Activated CD4-positive, alpha-beta T cell treated with anti-CD3 and anti-CD28 coated beads, Interleukin-2, Interleukin-4, amounts not matched to agents 100 ng/mL and 50 ng/mL, durations not matched to agents 16 hours and 8 hours (primary cell): ENCODE measurements around the gene PKD2.
"Not testable (repeated sequence)": the region's sequence is repeated elsewhere in the genome, so short reads cannot be mapped to it uniquely, and the experiment has no call there.

Experiments
- DNase-seq: peaks from one replicate; pipeline ENCODE4 v3.0.0-alpha.2; 2020; ENCODE audit warnings: low spot score

Gene PKD2

DNA sequence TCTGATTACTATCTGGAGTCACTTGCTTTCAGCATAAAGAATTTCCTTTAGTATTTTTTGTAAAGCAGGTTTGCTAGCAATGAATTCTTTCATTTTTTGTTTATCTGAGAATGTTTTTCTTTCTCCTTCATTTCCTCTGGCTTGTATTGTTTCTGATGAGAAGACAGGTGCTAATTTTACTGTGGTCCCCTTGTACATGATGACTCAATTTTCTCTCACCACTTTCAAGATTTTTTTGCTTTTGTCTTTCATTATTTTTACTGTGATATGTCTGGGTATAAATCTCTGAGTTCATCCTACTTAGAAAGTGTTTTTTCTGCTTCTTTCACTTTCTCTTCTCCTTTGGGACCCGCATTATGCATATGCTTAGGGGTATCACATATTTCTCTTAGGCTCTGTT is 62.6 kb downstream of the PKD2 start:
- DNase-seq = no peak

DNA sequence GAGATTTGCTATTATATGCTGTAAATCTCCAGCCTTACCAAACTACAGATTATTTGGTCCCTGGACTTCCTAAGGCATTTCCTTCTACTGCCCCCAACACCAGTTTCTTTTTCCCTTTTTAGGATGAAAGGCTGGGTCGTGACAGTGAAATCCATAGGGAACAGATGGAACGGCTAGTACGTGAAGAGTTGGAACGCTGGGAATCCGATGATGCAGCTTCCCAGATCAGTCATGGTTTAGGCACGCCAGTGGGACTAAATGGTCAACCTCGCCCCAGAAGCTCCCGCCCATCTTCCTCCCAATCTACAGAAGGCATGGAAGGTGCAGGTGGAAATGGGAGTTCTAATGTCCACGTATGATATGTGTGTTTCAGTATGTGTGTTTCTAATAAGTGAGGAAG is 67.9 kb downstream of the PKD2 start:
- no peak for DNase-seq

DNA sequence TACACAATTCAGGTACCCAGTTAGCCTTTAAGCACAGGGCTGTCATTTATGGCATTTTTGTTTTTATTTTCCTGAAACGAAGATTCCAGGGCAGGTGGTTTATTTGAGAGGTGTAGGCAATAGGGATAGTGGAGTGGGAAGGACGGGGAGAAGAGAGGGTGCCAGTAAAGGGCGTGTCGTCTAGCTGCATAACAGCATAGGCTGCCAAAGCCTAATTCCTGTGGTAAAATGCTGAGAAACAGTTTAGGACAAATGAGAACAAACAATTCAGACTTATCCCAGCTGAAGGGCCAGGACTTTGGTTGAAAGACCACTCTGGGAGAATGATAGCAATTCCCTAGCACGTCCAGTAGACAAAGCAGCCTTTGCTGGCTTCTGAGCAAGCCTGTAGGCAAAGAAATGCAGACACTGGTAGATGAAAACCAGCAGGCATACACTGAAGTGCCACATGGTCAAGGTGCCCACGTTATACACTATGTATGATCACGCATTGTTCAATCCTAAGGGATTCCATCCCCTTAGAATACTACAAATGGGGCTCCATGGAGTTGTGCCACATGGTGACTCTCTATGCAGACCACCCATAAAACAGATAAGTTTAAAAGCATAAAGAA is 70.6 kb downstream of the PKD2 start:
- DNase-seq = no peak

DNA sequence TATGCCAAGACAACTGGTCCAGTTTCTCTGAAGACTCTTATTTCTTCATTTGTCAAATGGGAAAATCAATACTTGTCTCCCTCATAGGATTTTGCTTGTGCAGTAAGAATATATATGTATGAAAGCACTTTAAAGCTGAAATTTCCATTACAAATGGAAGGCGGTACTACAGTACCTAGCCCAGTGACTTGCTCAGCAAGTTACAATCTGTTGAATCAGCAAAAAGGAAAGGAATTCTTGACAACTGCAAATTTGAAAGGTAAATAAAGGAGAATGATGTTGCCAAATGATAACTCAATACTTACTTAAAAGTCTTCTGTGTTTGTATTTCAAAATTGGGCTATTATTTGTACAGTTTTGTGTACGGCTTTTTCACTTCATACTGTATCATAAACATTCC is 71.1 kb downstream of the PKD2 start:
- no peak for DNase-seq

DNA sequence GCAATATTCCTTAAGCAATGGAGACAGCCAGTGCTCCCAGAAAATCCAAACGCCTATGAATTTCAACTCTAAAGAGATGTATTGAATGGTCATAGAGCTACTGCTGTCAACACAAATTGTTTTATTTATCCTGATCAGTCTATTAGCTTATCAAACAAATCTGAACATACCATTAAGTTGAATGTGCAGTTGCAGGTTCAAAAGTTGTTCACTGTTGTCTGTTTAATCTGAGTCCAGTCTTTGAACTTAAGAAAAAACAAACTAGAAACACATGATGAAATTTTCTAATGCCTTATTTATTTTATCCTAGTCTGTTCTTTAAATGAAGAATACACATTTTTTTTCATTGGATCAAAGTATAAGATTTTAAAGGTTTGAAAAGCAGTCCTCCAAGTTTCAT is 73.2 kb downstream of the PKD2 start:
- DNase-seq = no peak

DNA sequence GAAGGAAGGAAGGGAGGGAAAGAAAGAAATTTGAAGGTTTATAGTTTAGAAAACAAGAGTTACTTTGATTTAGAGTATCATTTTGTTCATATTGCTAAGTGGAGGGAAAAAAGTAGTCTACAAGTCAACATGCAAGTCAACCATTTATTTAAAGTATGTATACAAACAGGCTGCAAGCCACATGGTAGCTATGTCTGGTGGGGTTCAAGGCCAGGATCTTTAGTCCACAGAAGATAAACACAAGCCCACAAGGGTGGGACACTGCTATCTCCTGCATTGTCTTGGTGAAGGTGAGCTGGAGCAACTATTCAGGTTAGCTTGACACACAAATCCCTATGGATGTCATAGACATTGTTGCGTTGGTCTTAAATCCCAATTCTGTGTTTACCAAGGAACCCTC is 79.6 kb downstream of the PKD2 start:
- no peak for DNase-seq

DNA sequence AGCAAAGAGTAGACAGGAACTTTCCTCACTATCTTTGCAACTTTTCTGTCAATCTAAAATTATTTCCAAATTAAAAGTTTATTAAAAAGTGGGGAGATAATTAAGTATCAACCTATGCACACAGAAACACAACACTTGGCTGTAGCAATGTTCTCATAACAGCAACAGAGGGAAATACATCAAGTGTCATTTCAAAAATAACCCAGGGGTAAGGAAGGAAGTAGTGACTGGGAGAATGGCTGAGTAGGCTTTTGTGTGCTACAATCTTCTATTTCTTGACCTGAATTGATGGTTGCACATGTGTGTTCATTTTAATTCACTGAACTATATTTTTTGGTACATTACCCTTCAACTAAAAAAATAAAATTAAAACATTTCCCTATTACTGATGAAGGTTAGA is 83.5 kb downstream of the PKD2 start:
- DNase-seq = no peak

DNA sequence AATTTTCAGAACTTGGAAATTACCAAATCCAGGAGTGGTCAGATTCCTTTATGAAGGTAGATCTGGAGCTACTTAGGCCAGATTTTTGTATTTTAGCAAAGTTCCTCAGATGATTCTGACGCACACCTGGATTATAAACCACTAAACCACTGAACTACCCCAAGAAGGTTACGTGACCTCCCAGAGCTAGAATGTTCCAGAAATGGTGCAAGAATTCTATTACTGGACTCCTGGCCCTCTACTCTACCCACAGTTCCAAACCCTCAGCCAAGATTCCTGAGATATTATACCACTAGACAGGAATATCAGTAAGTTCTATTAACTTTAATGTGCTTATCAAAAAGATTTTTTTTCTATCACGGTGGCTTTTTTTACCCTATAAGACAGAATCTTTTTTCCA is 83.9 kb downstream of the PKD2 start:
- DNase-seq = no peak

DNA sequence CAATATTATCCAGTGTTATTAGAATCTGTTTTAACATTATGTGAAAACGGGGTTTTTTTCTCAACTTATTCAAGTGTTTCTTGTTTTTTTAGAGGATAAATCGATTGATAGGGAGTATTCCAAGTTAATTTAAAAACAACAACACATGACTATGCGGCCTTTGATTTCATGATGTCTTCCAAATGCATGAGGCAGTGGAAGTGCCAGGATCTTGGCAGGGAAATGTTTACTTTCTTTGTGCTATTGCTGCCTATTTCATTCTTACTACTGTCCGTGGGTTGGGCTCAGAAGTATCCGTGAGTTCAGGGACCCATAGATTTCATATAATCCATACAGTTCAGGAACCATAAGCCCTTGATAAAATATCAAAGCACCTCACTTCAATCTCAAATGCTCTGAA is 86.4 kb downstream of the PKD2 start:
- no peak for DNase-seq

DNA sequence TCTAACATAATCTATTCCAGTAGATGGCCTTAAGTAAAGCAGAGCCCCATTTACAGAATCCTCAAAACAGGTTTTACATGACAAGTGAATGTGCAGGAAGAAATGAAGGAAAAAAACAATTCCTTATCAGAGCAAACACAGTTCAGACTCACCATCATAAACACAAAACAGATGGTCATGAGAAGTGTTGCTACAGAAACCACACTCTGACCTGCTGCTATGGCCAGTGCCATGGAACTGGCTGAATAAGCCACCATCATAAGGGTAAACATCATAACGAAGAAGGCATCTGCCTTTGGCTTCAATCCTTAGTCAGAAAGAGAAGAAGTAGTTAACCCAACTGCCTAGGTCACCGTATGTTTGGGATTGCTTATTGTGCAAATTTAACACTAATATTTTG is 89.9 kb downstream of the PKD2 start:
- DNase-seq = no peak

DNA sequence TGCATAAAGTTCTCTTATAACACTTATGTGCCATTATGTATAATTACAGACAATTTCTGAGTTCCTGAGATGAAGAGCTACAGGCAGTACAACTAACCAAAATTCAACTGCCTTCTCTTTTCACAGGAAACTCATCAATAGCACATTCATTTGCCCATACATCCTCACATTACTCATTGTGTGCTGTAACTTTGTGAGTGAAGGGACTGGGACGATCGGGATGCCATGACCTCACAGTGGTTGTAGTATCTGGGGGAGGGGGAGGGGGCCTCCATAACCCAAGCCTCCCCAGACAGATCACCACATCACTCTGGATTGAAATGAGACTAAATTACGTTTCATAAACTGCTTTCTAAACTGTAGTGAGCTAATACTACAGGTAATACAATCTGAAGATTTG is 90.3 kb downstream of the PKD2 start:
- DNase-seq = no peak

DNA sequence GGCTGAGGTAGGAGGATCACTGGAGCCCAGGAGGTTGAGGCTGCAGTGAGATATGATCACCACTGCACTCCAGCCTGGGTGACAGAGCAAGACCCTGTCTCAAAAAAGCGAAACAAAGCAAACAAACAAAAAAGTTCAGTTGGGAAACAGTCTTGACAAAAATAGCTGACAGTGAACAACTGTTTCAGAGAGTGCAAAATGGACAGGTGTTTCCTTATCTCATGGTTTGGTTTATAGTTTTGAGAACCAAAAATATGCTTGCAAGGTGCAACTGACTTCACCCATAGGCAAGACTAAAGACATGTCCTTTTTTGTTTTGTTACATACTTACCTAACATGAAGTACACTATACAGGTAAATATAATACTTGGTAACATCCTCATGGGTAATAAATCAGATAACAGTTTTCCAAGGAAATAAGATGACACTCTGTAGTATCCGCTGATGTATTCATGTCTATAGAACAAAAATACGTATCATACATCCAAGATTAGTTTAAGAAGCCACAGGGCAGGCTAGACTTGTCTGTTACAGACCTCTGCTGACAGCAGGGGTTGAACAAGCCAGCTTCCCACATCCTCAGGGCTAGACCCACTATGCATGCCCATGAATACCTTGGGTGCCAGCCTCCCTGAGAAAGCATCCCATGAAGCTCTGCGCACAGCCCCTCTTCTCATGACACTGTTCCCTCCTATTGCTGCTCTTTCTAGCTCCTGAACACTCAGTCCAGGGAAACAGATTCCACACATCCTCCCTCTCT is 91.7 kb downstream of the PKD2 start:
- DNase-seq = no peak

DNA sequence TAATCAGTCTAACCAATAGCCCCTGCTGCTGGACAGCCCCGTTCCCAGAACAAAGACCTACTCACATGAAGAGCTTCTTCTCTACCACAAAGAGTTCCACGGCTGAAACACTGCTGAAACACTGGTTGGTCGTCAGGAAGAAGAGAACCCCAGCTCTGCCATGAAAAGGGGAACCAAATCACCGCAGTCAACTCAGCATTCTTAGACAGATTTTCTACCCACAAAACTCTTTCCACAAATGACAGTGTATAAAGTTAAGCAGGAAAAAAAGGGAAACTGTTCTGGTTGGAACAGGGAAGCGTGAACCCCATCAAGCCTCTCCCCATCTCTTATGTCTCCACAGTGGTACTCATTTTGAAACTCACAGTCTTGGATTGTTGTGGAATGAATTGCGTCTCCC is 93.7 kb downstream of the PKD2 start:
- DNase-seq = no peak

DNA sequence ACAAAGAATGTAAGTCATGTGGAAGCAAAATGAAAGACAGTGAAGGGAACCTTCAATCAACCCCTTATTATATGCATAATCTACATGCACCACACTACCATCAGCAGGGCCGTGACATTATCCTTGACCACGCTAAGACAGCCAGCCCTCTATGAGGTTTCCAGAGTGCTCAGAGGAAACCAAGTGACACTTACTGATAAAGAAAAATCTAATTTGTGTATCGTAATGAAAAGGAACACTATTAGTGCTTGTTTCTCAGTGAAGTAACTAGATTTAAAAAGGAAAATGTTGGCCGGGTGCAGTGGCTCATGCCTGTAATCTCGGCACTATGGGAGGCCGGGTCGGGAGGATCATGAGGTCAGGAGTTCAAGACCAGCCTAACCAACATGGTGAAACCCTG is 94.6 kb downstream of the PKD2 start:
- no peak for DNase-seq

DNA sequence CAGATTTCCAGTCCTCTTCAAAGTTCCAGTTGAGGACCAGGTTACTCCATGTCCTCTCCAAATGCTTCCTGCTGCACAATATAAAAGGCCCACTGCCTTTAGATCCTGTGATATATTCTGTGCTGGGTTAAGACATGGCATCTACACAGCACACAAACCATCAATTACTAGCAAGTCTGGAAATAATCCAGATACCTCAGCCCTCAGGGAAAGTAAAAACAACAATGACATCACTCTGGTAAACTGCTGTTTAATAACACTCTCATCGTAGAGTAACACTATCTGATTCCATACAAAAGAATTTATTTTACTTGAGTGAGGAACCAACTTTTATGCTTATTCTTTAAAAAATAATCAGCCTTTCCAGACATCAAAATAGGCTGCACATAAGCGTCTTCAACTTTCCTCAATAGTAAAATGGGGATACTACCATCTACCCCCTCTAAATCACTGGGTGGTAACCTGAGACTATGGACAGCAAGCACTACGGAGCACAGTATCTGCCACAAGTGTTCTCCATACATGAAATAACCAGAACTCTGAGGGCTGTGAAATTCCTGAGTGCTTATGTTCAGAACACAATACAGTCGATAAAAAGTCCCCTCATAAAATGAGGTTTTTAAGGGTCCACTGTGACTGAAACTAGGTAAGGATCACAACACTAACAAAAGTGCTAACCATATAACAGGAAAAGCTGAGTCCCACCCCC is 97.6 kb downstream of the PKD2 start:
- DNase-seq = no peak

DNA sequence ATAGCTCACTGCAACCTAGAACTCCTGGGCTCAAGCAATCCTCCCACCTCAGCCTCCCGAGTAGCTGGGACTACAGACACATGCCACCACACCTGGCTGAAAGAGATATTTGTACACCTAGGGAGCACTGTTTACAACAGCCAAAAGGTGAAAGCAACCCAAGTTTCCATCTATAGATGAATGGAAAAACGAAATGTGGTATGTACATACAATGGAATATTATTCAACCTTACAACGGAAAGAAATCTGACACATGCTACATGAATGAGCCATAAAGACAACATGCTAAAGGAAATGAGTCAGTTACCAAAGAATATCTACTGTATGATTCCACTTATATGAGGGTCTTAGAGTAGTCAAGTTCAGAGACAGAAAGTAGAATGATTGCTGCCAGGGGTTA is 98.8 kb downstream of the PKD2 start:
- DNase-seq = peak; percentile 1

DNA sequence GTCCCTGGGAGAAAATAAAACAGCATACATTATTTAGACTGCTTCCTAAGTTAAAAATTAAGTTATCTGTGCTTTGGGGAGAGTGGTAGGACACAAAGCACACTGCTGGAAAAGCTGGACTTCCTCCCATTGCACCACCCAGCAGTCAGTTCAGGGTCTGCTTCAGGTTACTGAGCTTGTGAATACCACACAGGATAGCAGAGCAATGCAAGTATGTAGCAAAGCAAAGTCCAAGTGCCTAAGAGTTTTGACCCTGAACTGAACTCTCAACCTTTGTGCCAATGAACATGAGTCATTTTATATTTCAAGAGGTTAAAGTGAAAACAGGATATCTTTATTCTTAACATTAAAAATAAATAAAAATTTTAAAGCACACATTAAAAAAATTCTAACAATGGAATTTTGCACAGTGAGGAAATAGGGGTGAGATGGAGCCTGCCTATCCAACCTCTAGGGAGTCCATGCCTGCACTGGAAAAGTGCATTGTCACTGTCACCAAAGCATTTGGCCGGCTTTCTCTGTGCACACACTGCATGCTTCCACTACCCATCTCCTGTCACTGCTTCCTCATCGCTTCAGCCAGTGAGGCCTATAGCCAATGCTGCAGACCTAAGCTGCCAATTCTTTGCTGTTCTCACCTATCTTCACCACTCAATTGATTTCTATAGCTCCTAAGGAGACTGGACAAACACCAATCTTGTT is 100.1 kb downstream of the PKD2 start:
- no peak for DNase-seq

DNA sequence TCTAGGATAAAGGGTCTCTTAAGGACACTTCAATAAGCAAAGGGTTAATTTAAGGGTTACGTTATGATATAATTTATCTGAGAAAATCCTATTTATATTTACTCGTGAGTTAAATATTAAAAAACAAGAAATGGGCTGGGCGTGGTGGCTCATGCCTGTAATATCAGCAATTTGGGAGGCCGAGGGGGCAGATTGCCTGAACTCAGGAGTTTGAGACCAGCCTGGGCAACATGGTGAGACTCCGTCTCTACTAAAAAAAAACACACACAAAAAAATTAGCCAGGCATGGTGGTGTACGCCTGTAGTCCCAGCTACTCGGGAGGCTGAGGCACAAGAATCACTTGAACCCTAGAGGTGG is 100.7 kb downstream of the PKD2 start:
- not testable (repeated sequence) for DNase-seq

DNA sequence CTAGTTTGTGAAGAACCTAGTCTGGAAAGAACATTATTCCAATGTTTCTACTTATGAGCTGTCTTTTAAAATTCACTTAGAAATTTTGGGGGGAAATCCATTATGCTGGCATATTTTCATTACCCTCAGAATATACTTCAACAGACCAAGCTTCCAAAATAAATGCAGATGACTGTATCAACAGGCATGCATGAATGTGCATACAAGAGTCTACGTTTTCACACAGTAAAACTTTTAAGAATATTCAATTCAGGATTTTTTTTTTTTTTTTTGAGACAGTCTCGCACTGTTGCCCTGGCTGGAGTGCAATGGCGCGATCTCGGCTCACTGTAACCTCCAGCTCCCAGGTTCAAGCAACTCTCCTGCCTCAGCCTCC is 101.3 kb downstream of the PKD2 start:
- no peak for DNase-seq

DNA sequence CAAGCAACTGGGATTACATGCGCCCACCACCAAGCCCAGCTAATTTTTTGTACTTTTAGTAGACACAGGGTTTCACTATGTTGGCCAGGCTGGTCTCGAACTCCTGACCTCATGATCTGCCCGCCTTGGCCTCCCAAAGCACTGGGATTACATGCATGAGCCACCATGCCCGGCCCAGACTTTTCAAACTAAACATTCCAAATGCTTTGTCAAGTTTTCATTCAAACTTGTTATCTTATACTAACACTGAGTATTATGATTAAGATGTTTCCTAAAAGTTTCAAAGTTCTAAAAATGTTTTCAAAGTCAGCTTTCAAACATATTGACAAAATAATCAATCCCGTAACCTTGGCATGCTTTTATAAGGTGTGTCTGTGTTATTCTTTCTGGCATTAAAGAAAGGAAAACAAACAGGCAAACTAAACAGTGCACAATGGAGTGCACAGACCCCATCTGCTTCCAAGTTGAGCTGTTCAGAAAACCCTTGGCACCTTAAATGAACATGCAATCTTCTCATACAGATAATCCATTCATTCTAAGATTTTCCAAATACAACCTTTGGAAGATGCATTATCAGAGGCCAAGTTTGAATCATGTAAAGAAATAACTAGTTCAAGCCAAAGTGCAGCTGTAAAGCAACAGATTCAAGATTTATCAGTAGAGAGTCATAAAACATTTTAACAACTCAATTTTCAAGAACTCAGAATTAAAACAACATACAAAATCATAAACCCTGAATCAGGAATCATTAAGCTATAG is 101.9 kb downstream of the PKD2 start:
- DNase-seq = no peak

DNA sequence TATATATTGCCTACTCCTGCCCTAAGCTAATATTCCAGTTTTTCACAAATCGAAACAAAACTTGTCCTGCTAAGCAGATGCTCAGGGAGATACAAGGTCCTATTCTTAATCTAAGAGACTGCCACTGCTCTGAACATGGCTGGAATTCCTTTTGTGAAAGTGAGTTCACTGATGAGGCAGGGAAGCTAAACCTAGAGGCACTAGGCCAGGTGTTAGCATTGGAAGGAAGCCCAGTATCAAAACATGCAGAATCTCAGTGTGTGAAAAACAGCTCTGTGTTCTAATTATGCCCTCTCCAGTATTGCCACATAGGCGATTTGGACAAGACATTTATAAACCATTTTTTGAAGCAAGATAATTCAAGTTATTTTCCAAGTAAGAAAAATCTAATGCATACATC is 103.4 kb downstream of the PKD2 start:
- DNase-seq = no peak

DNA sequence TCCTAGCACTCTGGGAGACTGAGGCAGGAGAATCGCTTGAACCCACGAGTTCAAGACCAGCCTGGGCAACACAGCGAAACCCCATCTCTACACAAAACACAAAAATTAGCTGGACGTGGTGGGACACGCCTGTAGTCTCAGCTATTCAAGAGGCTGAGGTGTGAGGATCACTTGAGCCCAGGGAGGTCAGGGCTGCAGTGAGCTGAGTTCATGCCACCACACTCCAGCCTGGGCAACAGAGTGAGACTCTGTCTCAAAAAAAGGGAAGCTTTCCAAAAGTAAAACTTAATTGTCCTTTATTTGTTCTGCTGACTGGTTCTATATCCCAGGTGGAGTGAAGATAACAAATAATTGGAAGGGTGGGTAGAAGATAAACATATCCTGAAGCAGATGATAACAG is 105.4 kb downstream of the PKD2 start:
- no peak for DNase-seq
